Neutrophil (primary cell): ENCODE results near the gene SORCS2.

Source experiments
- H3K27ac ChIP-seq: fragments of 200-600 bp; sonication (generic); 2 replicates; pipeline ENCODE4 v1.5.1; 2016; ENCODE audit warnings: mild to moderate bottlenecking, moderate library complexity
- H3K27me3 ChIP-seq: fragments of 200-600 bp; sonication (generic); 2 replicates; pipeline ENCODE4 v1.6.0; 2016; ENCODE audit warnings: mild to moderate bottlenecking
- H3K36me3 ChIP-seq: fragments of 200-600 bp; sonication (generic); 2 replicates; pipeline ENCODE4 v1.5.1; 2017
- H3K4me1 ChIP-seq, 2 experiments: fragments of 200-600 bp in 1 of 2; sonication (generic) in 1 of 2; 1 replicate in 1 of 2; 2 replicates in 1 of 2; pipeline versions ENCODE4 v1.5.1 to v1.6.1; 2013 to 2016; ENCODE audit warnings: low read depth in 1 of 2, low read length in 1 of 2, mild to moderate bottlenecking in 1 of 2, moderate library complexity in 1 of 2; ENCODE audit not compliant: control insufficient read depth in 1 of 2, insufficient read depth in 1 of 2
- H3K4me3 ChIP-seq, 2 experiments: fragments of 200-600 bp in 1 of 2; sonication (generic) in 1 of 2; 1 replicate in 1 of 2; 2 replicates in 1 of 2; pipeline ENCODE4 v1.5.1; 2013 to 2016; ENCODE audit warnings: low read depth in 1 of 2, low read length in 1 of 2, mild to moderate bottlenecking in 1 of 2, moderate library complexity in 1 of 2
- H3K9me3 ChIP-seq: fragments of 200-600 bp; sonication (generic); 2 replicates; pipeline ENCODE4 v1.5.1; 2016
- TF ChIP-seq, protein P1 (sequence below): fragments of 200-600 bp; sonication (generic); IDR thresholded peaks from 2 replicates; pipeline ENCODE4 v1.5.1; 2016; ENCODE audit warnings: antibody characterized with exemption

SORCS2 gene

DNA sequence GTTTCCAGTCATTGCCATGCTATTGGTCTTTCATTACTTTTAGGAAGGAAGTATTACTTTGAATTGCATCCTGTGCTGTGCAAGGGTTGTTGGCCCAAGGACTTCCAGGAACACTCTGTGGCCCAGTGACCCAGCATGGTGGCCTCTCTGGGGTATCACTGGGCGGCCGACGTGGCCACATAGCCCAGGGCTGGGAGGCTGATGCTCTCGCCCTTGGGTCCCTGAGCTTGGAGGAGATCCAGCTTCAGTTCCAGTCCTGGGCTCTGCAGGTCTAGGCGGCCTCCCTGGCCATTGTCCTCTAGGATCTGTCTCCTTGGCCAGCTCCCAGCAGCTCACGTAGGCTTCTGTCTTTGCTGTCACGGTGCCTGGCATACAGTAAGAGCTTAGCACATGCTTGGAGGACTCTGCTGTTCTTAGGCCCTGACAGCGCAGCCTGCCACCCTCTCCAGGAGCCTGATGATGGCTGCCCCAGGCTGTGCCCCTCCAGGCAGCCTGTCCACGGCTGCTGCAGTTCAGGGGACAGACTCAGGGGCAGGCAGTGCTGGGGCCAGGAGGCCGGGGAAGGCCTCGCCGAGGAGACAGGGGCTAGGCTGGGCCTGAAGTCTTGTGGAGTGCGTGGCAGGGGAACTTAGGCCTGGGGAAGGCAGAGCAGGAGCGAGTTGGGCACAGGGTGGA lies 42.2 kb downstream of the SORCS2 start:
- Histone ChIP-seq H3K27ac (no peak overlapping the region), H3K36me3 (no peaks in the 10 kb centered on the region), H3K4me1 (no peaks in the 10 kb centered on the region), H3K4me3 (no peak overlapping the region), H3K27me3 (no peaks in the 10 kb centered on the region), H3K9me3 (no peaks in the 10 kb centered on the region)
- TF ChIP-seq, protein P1, sequence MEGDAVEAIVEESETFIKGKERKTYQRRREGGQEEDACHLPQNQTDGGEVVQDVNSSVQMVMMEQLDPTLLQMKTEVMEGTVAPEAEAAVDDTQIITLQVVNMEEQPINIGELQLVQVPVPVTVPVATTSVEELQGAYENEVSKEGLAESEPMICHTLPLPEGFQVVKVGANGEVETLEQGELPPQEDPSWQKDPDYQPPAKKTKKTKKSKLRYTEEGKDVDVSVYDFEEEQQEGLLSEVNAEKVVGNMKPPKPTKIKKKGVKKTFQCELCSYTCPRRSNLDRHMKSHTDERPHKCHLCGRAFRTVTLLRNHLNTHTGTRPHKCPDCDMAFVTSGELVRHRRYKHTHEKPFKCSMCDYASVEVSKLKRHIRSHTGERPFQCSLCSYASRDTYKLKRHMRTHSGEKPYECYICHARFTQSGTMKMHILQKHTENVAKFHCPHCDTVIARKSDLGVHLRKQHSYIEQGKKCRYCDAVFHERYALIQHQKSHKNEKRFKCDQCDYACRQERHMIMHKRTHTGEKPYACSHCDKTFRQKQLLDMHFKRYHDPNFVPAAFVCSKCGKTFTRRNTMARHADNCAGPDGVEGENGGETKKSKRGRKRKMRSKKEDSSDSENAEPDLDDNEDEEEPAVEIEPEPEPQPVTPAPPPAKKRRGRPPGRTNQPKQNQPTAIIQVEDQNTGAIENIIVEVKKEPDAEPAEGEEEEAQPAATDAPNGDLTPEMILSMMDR, result no peak

- no peaks in the 10 kb centered on the region for H3K27me3 ChIP-seq
- H3K4me1 ChIP-seq, result no peaks in the 10 kb centered on the region
- no peaks in the 10 kb centered on the region for H3K9me3 ChIP-seq
- no peak overlapping the region for H3K27ac ChIP-seq
- TF ChIP-seq, protein P1, result no peak
- no peak overlapping the region for H3K4me3 ChIP-seq
- no peaks in the 10 kb centered on the region for H3K36me3 ChIP-seq
These were observed 42.7 kb downstream of the SORCS2 start for GRCh38 chr4:7235030-7235380.

GRCh38 chr4:7236847-7237246 lies 44.5 kb downstream of the SORCS2 start:
- TF ChIP-seq, protein P1, result no peak
- Histone ChIP-seq H3K9me3 (no peaks in the 10 kb centered on the region), H3K27ac (no peak overlapping the region)

DNA sequence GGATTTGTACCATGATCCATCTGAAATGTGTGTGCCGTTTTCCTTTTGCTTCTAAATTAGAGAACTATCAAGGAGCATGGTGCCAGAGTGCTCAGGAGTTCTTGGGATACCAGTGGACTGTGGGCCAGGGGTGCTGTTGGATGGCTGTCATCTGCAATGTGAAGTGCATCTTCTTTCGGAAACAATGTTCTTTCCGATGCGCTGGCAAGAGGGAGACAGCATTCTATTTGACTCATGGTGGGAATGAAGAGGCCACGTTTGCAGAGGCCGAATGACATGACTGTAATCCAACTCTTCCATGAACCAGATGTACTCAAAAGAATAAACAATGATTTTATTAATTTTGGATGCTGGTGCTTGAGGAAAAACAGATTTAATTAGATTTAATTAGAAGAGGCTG lies 45.5 kb downstream of the SORCS2 start:
- H3K4me3 ChIP-seq, result no peak overlapping the region
- no peaks in the 10 kb centered on the region for H3K36me3 ChIP-seq
- no peaks in the 10 kb centered on the region for H3K4me1 ChIP-seq
- H3K27ac ChIP-seq, result no peak overlapping the region
- TF ChIP-seq, protein P1, result no peak
- no peaks in the 10 kb centered on the region for H3K27me3 ChIP-seq
- H3K9me3 ChIP-seq, result no peaks in the 10 kb centered on the region

More at GRCh38 chr4:7236847-7237246, 44.5 kb downstream of the SORCS2 start:
- no peak overlapping the region for H3K4me3 ChIP-seq
- no peaks in the 10 kb centered on the region for H3K36me3 ChIP-seq
- no peaks in the 10 kb centered on the region for H3K27me3 ChIP-seq
- no peaks in the 10 kb centered on the region for H3K4me1 ChIP-seq

DNA sequence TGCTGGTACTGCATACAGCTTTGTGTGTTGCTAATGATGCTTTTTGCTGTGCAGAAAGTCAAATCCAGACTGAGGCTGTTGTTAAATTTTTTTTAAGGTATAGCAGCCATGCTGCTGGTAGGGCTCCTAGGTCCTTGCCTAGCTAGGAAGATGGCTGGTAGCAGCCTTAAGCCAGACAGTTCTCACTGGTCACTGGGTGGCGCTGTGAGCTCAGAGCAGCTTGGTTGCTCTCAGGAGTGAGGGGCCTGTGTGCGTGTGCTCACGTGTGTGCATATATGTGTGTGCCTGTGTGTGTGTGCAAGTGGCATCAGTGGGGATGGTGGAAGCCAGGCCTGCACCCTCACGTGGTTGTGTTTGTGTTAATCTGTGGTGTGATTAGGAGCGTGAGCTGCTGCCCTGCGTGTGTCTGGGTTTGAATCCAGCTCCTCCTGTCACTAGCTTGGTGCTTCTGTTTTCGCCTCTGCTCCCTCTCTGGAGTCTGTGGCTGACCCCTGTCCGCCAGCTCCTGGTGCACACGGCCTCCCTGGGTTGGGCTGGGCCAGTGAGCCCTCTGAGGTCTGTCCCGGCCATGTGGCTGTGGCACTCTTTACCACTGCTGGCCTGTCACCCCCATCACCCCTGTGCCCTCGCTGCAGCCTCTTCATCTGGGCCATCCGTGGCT lies 46.1 kb downstream of the SORCS2 start:
- Histone ChIP-seq H3K9me3 (no peaks in the 10 kb centered on the region), H3K36me3 (no peaks in the 10 kb centered on the region), H3K27me3 (no peaks in the 10 kb centered on the region), H3K4me1 (no peaks in the 10 kb centered on the region), H3K27ac (no peak overlapping the region), H3K4me3 (no peak overlapping the region)
- TF ChIP-seq, protein P1, result no peak
